Loucy (cell line): ENCODE results near the gene COLQ.

Experiments used
- H2AFZ ChIP-seq: fragments of 200-600 bp; sonication (generic); 2 replicates; pipeline ENCODE4 v1.6.0; 2016; ENCODE audit warnings: antibody characterized with exemption, mild to moderate bottlenecking, low read length, moderate library complexity
- H3F3A ChIP-seq: fragments of 200-600 bp; 2 replicates; pipeline ENCODE4 v1.6.0; 2016; ENCODE audit warnings: antibody characterized with exemption, low read depth, mild to moderate bottlenecking
- H3K27me3 ChIP-seq: fragments of 200-600 bp; sonication (generic); 2 replicates; pipeline ENCODE4 v1.6.1; 2014; ENCODE audit warnings: low read length, mild to moderate bottlenecking; ENCODE audit not compliant: insufficient read depth, poor library complexity, severe bottlenecking
- H3K36me3 ChIP-seq: fragments of 200-600 bp; sonication (generic); 2 replicates; pipeline ENCODE4 v1.6.1; 2016; ENCODE audit warnings: low read length; ENCODE audit not compliant: insufficient read depth
- H3K4me1 ChIP-seq: fragments of 200-600 bp; sonication (generic); 2 replicates; pipeline ENCODE4 v1.5.1; 2014; ENCODE audit warnings: low read length, mild to moderate bottlenecking; ENCODE audit not compliant: insufficient read depth, poor library complexity, severe bottlenecking
- H3K4me2 ChIP-seq: fragments of 200-600 bp; sonication (generic); 2 replicates; pipeline ENCODE4 v1.6.0; 2014; ENCODE audit warnings: antibody characterized with exemption, low read length, low read depth, mild to moderate bottlenecking; ENCODE audit not compliant: poor library complexity, severe bottlenecking
- H3K4me3 ChIP-seq: fragments of 200-600 bp; sonication (generic); 2 replicates; pipeline ENCODE4 v1.5.1; 2014; ENCODE audit warnings: low read length, mild to moderate bottlenecking, mixed read lengths; ENCODE audit not compliant: poor library complexity, severe bottlenecking
- H3K79me2 ChIP-seq: fragments of 200-600 bp; sonication (generic); 2 replicates; pipeline ENCODE4 v1.6.1; 2014; ENCODE audit warnings: low read length; ENCODE audit not compliant: insufficient read depth
- H3K9ac ChIP-seq: fragments of 200-600 bp; sonication (generic); 2 replicates; pipeline ENCODE4 v1.6.0; 2014; ENCODE audit warnings: mild to moderate bottlenecking, low read depth, low read length, moderate library complexity; ENCODE audit not compliant: poor library complexity, severe bottlenecking
- H3K9me2 ChIP-seq: fragments of 200-600 bp; sonication (generic); replicated peaks from 2 replicates; pipeline ENCODE4 v1.6.1; 2016; ENCODE audit warnings: low read depth, low read length, mixed read lengths
- H3K9me3 ChIP-seq: fragments of 200-600 bp; sonication (generic); 2 replicates; pipeline ENCODE4 v1.6.1; 2014; ENCODE audit warnings: mild to moderate bottlenecking, antibody characterized with exemption, low read length, low read depth; ENCODE audit not compliant: insufficient read depth
- H4K20me1 ChIP-seq: fragments of 200-600 bp; sonication (generic); 2 replicates; pipeline ENCODE4 v1.6.0; 2014; ENCODE audit warnings: antibody characterized with exemption, low read length, mild to moderate bottlenecking; ENCODE audit not compliant: insufficient read depth, poor library complexity, severe bottlenecking
- EZH2phosphoT487 ChIP-seq: fragments of 200-600 bp; IDR thresholded peaks from 2 replicates; pipeline ENCODE4 v1.6.1; 2018; ENCODE audit warnings: antibody characterized with exemption, mild to moderate bottlenecking, moderate library complexity, borderline replicate concordance
- TF ChIP-seq, protein P1 (sequence below): fragments of 200-600 bp; sonication (generic); conservative IDR thresholded peaks from 2 replicates; pipeline ENCODE4 v1.5.1; 2014; ENCODE audit warnings: mild to moderate bottlenecking, antibody characterized with exemption, low read length

COLQ gene

DNA sequence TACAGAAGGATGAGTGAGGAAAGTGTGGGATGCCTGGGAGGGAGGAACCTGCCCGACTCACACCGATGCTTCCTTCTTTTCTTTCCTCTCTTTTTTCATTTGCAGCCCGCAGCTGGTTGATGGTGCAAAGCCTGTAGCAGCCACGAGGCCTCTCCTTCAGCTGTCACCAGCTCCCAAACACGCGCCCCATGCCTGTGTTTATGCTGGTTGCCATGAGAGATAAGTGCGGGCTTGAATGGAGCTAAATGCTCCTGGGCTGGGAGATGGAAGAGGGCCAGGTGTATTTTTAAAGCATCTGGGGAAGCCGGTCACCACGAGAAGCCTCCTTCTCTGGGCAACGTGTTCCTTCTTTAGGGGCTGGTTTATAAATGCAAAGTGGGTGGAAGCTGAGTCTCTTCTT is 9.3 kb downstream of the COLQ start:
- H3F3A ChIP-seq = no peaks in the 10 kb centered on the region
- TF ChIP-seq, protein P1, sequence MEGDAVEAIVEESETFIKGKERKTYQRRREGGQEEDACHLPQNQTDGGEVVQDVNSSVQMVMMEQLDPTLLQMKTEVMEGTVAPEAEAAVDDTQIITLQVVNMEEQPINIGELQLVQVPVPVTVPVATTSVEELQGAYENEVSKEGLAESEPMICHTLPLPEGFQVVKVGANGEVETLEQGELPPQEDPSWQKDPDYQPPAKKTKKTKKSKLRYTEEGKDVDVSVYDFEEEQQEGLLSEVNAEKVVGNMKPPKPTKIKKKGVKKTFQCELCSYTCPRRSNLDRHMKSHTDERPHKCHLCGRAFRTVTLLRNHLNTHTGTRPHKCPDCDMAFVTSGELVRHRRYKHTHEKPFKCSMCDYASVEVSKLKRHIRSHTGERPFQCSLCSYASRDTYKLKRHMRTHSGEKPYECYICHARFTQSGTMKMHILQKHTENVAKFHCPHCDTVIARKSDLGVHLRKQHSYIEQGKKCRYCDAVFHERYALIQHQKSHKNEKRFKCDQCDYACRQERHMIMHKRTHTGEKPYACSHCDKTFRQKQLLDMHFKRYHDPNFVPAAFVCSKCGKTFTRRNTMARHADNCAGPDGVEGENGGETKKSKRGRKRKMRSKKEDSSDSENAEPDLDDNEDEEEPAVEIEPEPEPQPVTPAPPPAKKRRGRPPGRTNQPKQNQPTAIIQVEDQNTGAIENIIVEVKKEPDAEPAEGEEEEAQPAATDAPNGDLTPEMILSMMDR = no peak
- no peak for TF ChIP-seq EZH2phosphoT487
- H3K4me1 ChIP-seq = peaks cover 13% of the 10 kb centered on the region
- H3K9me2 ChIP-seq = no peaks in the 10 kb centered on the region
- H3K36me3 ChIP-seq = no peaks in the 10 kb centered on the region
- no peak overlapping the region for H2AFZ ChIP-seq
- H3K79me2 ChIP-seq = no peaks in the 10 kb centered on the region
- H3K9ac ChIP-seq = no peak overlapping the region
- no peak overlapping the region for H3K4me2 ChIP-seq
- H3K4me3 ChIP-seq = no peak overlapping the region
- no peaks in the 10 kb centered on the region for H4K20me1 ChIP-seq
- H3K9me3 ChIP-seq = no peaks in the 10 kb centered on the region
- no peaks in the 10 kb centered on the region for H3K27me3 ChIP-seq

DNA sequence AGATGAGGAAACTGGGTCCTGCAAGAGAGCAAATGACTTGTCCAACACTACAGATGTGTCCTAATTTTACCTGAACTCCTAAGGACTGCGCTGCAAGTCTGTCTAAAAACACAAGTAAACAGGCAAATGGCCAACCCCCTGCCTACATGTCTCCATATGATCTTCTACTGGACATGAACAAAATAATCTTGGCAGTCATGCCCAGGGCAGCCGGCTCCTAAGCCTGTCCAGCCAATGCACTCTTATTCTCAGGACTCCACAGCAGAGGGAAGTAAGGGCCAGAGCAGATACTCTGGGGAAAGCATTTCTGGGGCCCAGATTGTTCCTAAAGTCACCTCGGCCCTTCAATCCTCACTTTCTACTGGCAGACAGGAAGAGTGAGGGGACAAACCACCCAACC is 10.3 kb downstream of the COLQ start:
- Histone ChIP-seq H3K9me3 (no peaks in the 10 kb centered on the region), H3K4me3 (no peak overlapping the region), H2AFZ (no peak overlapping the region), H3K9me2 (no peaks in the 10 kb centered on the region), H4K20me1 (no peaks in the 10 kb centered on the region), H3K79me2 (no peaks in the 10 kb centered on the region), H3K27me3 (no peaks in the 10 kb centered on the region), H3K9ac (no peak overlapping the region), H3K4me2 (no peak overlapping the region), H3K36me3 (no peaks in the 10 kb centered on the region), H3F3A (no peaks in the 10 kb centered on the region), H3K4me1 (peaks cover 13% of the 10 kb centered on the region)
- TF ChIP-seq, protein P1 = no peak
- TF ChIP-seq EZH2phosphoT487 = no peak

DNA sequence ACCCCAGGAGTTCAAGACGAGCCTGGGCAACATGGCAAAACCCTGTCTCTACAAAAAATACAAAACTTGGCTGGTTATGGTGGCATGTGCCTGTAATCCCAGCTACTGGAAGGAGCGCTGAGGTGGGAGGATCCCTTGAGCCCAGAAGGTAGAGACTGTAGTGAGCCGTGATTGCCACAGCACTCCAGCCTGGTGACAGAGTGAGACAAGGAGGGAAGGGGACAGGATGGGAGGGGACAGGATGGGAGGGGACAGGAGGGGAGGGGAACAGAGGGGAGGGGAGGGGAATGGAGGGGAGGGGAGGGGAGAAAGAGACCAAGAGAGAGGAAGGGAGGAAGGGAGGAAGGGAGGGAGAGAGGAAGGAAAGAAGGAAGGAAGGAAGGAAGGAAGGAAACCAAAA is 11.0 kb downstream of the COLQ start:
- H3K9ac ChIP-seq = no peak overlapping the region
- TF ChIP-seq, protein P1 = no peak
- TF ChIP-seq EZH2phosphoT487 = no peak
- no peaks in the 10 kb centered on the region for H3K27me3 ChIP-seq
- H2AFZ ChIP-seq = no peak overlapping the region
- H3K4me3 ChIP-seq = no peak overlapping the region
- H3K36me3 ChIP-seq = no peaks in the 10 kb centered on the region
- H3F3A ChIP-seq = no peaks in the 10 kb centered on the region
- no peaks in the 10 kb centered on the region for H3K9me3 ChIP-seq
- no peaks in the 10 kb centered on the region for H4K20me1 ChIP-seq
- H3K9me2 ChIP-seq = no peaks in the 10 kb centered on the region
- no peak overlapping the region for H3K4me2 ChIP-seq
- H3K4me1 ChIP-seq = peaks cover 13% of the 10 kb centered on the region
- H3K79me2 ChIP-seq = no peaks in the 10 kb centered on the region
